Midbrain (tissue), 1 donor: ENCODE results near the gene MAPK12.

Source experiments
- DNase-seq: peaks from one replicate; lab custom pipeline; 2025; lab: John Stamatoyannopoulos, UW

The MAPK12 gene

GRCh38 chr22:50299785-50300619 lies 38.5 kb upstream of the MAPK12 start:
- no peak for DNase-seq

DNA sequence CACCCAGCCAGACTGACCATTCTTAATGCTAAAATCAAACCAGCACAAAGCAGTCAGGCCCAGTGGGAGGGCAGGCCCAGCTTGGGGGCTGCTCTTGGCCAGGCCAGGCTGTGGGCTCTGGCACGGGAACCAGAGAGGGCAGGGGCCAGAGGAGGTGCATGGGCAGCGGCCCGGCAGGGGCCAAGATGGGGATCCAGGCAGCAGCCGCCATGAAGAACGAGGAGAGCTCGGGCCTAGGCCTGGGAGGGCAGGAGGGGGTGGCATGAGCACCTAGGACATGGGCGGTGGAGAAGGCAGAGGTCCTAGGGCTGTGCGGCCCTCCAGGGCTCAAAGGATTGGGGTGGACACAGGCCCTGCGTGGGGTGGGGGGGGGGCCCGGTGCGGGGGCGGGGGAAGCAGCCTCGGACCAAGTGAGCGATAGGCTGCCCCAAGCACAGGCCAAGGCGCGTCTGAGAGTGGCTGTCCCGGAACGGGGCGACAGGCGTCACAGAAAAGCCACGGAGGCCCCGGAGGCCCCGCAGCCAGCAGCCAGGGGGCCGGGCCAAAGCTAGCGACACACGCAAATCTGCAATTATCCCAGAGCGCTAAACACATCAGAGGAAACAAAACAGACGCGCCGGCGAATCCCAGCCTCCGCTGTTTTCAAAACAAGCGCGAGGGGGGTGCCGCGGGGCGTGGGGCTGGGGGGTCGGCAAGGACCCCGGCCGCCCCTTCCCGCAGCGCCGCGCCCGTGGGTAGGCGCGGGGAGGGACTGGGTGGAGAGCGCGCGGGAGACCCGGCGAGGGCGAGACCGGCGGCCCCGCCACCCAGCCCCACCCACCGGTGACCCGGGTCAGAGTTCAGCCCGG lies 37.7 kb upstream of the MAPK12 start:
- DNase-seq, result no peak

GRCh38 chr22:50298266-50298637 lies 36.8 kb upstream of the MAPK12 start:
- no peak for DNase-seq

DNA sequence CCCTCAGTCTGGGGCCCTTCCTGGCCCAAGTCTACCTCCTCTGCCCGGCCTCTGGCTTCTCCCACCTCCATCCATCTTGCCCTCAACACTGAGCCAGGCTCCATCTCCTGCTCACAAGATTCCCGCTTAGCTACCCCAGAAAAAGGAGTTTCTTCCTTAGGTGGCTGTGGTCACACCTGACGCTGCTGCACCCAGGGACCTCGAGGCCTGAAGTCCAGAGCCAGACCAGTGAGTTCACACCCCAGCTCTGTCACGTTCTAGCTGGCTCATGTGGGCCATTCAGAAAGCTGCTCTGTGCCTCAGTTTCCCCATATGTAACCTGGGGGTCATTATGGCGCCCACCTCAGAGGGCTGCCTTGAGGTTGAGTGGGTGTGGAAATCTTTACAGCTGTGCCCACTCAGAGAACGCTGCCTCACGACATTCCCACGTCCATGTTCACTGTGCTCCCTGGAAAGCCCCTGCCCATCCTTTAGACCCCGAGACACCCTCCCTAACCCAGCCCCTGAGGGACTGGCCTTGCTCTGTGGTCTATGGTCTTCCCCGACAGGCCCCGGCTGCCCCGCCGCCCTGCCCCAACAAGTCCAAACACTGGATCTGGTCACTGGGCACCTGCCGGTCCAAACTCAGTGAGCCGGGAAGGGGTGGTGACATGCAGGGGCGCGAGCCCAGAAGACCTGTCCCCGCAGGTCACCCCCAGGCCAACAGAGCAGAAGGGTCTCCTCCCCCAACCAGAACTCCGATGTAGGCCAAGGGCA lies 36.2 kb upstream of the MAPK12 start:
- no peak for DNase-seq

GRCh38 chr22:50296658-50297490 lies 35.4 kb upstream of the MAPK12 start:
- no peak for DNase-seq

DNA sequence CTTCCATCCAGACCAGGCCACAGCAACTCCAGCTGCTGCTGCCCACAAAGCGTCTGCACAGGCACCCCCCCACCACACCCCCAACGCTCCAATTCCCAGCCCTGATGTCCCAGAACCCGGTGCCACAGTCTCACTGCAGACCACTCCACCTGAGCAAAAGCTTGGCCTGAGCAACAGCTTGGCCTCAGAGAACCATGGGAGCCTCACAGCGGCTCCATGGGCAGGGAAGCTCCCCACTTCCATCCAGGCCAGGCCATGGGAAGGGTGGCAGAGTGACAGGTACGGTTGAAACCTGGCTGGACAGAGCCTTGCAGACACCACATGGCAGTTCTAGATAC lies 32.8 kb upstream of the MAPK12 start:
- DNase-seq, result no peak

DNA sequence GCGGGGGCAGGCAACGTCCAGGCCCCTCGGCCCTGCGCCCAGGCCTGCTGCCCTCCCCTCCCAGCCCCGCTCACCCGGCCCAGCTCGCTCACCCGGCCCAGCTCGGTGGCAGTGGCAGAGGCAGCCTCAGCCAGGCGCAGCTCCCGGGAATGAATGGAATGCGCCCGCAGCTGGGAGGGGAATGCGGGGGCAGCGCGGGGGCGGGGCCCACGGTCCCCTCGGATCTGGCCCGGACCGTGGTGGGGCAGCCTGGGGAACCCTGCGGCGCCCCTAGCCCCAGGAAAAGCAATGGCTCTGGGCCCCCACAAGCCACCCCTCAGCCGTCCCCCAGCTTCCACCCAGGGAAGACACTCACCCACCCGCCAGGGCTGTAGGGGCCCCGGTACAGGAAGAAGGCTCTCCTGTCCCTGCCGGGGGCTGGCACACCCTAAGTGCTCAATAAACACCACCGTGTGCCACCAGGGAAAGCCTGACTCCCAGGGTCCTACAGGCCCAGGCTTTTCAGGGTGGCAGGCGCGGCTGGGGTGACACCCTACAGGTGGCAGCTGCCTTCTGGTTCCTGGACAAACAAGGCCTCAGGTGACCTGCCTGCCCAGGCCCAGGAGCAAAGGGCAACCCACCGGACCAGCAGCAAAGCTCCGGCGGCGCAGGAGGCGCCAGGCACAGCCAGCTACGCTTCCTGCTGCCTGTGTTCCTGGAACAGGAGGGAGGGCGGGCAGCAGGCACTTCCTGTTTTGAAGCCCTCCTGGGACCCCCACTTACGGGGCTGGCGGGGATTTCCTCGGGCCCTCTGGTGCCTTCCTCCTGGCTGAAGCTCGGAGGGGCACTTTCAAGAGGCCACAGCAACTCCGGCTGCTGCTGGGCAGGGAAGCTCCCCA lies 32.2 kb upstream of the MAPK12 start:
- peak; percentile 57 for DNase-seq

DNA sequence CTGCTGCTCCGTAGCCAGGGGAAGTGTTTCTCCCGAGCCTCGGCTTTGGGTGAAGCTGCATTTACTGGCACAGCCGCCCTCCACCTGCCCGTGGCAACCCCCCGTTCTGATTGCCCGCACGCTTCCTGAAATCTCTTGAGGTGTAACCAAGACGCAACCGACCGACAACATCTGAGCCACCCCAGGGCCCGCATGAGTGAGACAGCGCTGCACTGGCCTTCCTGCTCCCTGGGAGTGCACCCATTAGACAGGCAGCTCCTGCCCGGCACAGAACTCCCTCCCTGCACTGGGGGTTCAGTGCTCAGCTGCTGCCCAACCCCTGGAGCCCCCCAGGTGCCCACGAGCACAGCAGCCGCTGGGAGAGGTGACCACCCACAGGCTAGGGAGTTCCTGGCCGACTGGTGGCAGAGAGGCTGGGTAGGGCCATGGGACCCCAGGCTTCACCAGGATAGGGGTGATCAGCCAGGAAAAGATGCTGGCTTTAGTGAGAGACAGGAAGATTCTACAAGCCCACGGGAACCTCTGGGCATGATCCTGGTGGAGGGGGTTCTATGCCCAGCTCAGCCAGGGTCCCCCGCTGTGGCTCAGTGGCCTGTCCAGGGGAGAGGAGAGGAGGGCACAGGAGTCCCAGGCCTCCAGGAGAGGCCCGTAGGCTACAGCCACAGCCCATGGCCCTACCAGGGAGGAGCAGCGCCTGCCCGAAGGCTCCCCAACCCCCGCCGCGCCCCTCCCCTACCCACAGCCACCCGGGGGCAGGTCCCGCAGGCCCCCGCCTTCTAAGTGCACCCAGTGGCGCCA lies 31.4 kb upstream of the MAPK12 start:
- DNase-seq, result no peak

GRCh38 chr22:50289942-50290630 lies 28.6 kb upstream of the MAPK12 start:
- DNase-seq, result no peak

GRCh38 chr22:50289151-50289941 lies 27.9 kb upstream of the MAPK12 start:
- DNase-seq, result no peak

- no peak for DNase-seq
Observed at GRCh38 chr22:50287731-50288130, 26.2 kb upstream of the MAPK12 start.

DNA sequence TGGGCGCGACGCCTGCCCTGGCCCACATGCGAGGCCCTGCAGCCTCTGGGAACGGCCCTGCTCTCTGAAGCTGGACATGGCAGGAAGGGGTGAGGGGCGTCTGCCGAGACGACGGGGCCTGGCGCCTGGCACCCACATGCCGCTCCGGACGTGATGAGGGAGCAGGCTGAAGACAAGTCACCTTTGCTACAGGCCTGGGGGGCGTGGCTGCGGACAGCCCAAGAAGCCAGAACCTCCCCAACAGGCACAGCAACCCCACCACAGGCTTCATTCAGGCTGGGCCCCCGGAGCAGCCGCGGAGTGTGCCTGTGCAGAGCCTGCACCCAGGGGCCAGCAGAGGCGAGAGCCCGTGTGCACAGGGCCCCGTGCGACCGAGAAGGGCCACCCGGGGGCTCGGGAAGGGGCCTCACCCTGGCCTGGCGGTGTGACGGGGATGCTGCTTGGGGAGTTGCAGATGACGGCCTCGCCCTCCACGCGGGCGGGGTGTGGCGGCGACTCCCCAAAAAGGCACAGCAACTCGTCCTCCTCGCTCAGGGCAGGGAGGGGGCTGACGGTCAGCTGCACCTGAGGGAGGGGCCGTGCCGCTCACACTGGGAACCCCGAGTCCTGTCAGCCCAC lies 25.3 kb upstream of the MAPK12 start:
- DNase-seq, result no peak

DNA sequence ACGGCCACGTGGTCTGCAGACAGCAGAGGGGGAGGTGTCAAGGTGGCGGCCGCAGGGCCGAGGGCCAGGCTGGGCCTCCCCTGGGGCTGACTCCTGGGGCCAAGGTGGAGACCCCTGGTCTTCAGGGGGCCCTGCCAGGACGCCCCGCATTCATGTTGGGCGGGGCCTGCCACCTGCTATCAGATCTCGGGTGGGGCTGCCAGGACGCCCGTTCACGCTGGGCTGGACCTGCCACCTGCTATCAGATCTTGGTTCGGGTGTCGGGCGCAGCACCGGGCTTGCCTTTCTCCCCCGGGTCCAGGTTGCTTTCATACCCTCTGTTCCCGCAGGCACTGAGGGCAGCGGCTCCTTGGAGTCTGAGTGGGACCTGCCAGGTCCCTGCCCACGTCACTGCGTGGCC lies 24.8 kb upstream of the MAPK12 start:
- no peak for DNase-seq

GRCh38 chr22:50285568-50286229 lies 24.2 kb upstream of the MAPK12 start:
- no peak for DNase-seq

- no peak for DNase-seq
Observed at GRCh38 chr22:50284479-50284878, 23.0 kb upstream of the MAPK12 start.

DNA sequence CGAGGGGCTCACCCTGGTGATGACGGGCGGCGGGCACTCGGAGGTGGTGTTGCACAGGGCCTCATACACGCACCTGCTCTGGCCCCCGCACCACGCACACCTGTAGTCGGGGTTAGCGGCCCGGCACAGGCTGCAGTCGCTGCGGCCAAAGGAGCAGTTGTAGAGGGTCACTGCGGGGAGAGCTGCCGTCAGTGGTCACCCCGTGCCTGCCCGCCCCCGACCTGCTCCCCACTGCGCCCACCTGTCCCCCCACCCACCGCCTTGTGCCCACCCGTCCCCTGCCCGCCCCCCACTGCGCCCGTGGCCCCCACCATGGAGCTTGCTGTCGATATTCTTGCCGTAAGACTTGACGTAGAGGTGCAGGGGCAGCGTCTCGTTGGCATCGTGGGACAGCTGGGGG lies 22.3 kb upstream of the MAPK12 start:
- no peak for DNase-seq

GRCh38 chr22:50282361-50283155 lies 21.1 kb upstream of the MAPK12 start:
- no peak for DNase-seq
